Loucy (cell line): ENCODE results near the gene MTA1.

ENCODE experiments used
- EZH2phosphoT487 ChIP-seq: fragments of 200-600 bp; IDR thresholded peaks from 2 replicates; pipeline ENCODE4 v1.6.1; 2018; ENCODE audit warnings: antibody characterized with exemption, mild to moderate bottlenecking, moderate library complexity, borderline replicate concordance
- TF ChIP-seq, protein P1 (sequence below): fragments of 200-600 bp; sonication (generic); conservative IDR thresholded peaks from 2 replicates; pipeline ENCODE4 v1.5.1; 2014; ENCODE audit warnings: mild to moderate bottlenecking, antibody characterized with exemption, low read length

DNA sequence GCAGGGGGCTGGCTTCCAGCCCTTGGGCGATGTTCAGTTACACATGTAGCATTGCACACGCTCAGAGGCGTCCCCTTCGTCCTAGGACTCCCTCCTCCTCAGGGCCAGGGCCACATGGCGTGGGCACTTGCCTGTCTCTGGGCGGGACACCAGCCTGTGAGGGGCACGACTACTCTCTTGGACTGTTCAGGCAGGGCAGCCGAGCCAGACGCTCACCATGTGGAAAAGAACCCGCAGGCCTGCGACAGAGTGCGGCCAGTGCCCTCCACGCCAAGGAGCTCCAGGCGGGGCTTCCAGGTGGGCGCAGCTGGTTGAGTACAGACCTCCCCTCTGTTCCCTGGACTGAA lies 20.9 kb downstream of the MTA1 start:
- TF ChIP-seq, protein P1, sequence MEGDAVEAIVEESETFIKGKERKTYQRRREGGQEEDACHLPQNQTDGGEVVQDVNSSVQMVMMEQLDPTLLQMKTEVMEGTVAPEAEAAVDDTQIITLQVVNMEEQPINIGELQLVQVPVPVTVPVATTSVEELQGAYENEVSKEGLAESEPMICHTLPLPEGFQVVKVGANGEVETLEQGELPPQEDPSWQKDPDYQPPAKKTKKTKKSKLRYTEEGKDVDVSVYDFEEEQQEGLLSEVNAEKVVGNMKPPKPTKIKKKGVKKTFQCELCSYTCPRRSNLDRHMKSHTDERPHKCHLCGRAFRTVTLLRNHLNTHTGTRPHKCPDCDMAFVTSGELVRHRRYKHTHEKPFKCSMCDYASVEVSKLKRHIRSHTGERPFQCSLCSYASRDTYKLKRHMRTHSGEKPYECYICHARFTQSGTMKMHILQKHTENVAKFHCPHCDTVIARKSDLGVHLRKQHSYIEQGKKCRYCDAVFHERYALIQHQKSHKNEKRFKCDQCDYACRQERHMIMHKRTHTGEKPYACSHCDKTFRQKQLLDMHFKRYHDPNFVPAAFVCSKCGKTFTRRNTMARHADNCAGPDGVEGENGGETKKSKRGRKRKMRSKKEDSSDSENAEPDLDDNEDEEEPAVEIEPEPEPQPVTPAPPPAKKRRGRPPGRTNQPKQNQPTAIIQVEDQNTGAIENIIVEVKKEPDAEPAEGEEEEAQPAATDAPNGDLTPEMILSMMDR: no peak
- TF ChIP-seq EZH2phosphoT487: no peak
